ENCODE results near the gene SUPT6H.

The SUPT6H gene

DNA sequence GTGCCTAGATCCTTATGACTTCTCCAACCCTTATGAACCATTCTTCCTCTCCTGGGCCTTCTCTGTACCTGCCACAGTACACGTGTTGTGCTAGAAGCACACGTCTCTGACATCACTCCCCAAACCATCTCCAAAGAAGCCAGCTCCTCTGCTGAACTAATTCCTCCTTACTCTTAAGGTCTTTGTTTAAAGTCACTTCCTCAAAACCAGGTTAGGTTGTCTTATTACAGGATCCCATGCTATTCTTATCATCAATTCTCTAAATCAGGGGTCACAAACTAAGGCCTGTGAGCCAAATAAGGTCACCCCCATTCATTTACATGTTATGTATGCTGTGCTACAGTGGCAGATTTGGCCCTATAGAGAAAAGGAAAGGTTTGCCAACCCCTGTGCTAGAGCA, 4.0 kb downstream of the SUPT6H start:
- ChIA-PET CTCF (no interaction called here), POLR2A (interaction anchor here (0.9 to 1.2 kb wide), 2 partner anchors 9 to 45 kb away, joined by 3 to 4 read pairs; no protein-coding TSS in a partner anchor)
- no peak for TF ChIP-seq ZNF384 (IDR thresholded peaks at IDR 0.05)
- no peak for TF ChIP-seq SP1 (IDR thresholded peaks at IDR 0.05)
- no peak for TF ChIP-seq ARNT (IDR thresholded peaks at IDR 0.05)
- TF ChIP-seq, protein P1, sequence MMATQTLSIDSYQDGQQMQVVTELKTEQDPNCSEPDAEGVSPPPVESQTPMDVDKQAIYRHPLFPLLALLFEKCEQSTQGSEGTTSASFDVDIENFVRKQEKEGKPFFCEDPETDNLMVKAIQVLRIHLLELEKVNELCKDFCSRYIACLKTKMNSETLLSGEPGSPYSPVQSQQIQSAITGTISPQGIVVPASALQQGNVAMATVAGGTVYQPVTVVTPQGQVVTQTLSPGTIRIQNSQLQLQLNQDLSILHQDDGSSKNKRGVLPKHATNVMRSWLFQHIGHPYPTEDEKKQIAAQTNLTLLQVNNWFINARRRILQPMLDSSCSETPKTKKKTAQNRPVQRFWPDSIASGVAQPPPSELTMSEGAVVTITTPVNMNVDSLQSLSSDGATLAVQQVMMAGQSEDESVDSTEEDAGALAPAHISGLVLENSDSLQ (IDR thresholded peaks at IDR 0.05) = no peak
- no peak for TF ChIP-seq ELF4 (IDR thresholded peaks at IDR 0.05)
- TF ChIP-seq SUZ12 (IDR thresholded peaks at IDR 0.05) = no peak
- no peak for TF ChIP-seq NFRKB (IDR thresholded peaks at IDR 0.05)
- no peak for TF ChIP-seq L3MBTL2 (conservative IDR thresholded peaks at IDR 0.05)
- no peak for TF ChIP-seq FOXA1 (IDR thresholded peaks at IDR 0.05)
- no peak for TF ChIP-seq LEF1 (IDR thresholded peaks at IDR 0.05; ENCODE audit: borderline replicate concordance)
- no peak for TF ChIP-seq HDGF (IDR thresholded peaks at IDR 0.05; ENCODE audit: borderline replicate concordance)
- no peak for DNase-seq (ENCODE audit: extremely low spot score)

DNA sequence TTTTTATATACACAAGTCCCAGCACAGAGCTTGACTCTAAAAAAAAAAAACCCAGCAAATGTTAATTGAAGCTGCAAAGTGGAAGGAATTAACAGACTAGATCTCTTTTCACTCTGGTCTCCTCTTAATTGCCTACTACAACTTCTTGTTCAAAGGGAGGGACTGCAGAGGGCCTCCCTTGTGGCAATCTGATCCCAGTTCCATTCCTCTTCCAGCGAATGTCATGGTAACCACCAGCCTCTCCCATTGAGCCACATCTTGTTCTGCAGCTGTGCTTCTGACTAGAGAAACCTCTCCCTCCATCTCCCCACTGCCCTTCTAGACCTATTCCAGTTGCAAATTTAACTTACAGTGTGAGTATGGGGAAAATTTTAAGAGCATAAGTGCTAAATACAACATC, 5.9 kb downstream of the SUPT6H start:
- ChIA-PET POLR2A (interaction anchor here (1.5 to 1.8 kb wide), 3 partner anchors 23 to 52 kb away, joined by 4 to 8 read pairs (median 5); partner anchors contain the start of genes BLTP2, PROCA1 and RPL23A), CTCF (no interaction called here)
- TF ChIP-seq SP1 (IDR thresholded peaks at IDR 0.05) = no peak
- TF ChIP-seq ELF4 (IDR thresholded peaks at IDR 0.05) = no peak
- TF ChIP-seq BHLHE40 (IDR thresholded peaks at IDR 0.05; ENCODE audit: borderline replicate concordance) = no peak
- no peak for TF ChIP-seq FOXK2 (IDR thresholded peaks at IDR 0.05)
- TF ChIP-seq SUZ12 (IDR thresholded peaks at IDR 0.05) = no peak
- TF ChIP-seq TARDBP (IDR thresholded peaks at IDR 0.05) = no peak
- TF ChIP-seq, protein P1 (IDR thresholded peaks at IDR 0.05) = no peak
- no peak for TF ChIP-seq FOXA1 (IDR thresholded peaks at IDR 0.05)
- TF ChIP-seq L3MBTL2 (conservative IDR thresholded peaks at IDR 0.05) = no peak
- TF ChIP-seq FOXM1 (IDR thresholded peaks at IDR 0.05; ENCODE audit: borderline replicate concordance) = no peak
- TF ChIP-seq ZNF384 (IDR thresholded peaks at IDR 0.05) = no peak
- TF ChIP-seq CTBP1 (IDR thresholded peaks at IDR 0.05; ENCODE audit: borderline replicate concordance) = no peak
- no peak for TF ChIP-seq LEF1 (IDR thresholded peaks at IDR 0.05; ENCODE audit: borderline replicate concordance)
- no peak for TF ChIP-seq ARNT (IDR thresholded peaks at IDR 0.05)
- no peak for TF ChIP-seq HDGF (IDR thresholded peaks at IDR 0.05; ENCODE audit: borderline replicate concordance)
- TF ChIP-seq NFRKB (IDR thresholded peaks at IDR 0.05) = no peak
- DNase-seq (ENCODE audit: extremely low spot score) = no peak

DNA sequence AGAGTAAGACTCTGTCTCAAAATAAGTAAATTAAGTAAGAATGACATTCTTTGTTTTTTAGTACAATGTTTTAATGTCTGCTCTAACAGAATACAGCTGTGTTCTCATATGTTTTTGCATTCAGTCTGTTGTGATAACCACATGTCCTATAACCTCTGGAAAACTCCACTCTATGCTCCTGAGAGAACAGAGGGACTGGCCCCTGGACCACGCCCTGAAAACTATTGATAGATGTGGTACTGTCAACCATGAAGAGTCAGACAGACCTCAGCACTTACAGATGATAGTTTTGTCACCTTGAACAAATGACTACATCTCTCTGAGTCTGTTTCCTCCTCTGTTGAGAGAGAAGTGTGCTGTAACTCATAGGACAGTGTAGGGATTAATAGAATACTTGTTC, 7.9 kb downstream of the SUPT6H start:
- DNase-seq (ENCODE audit: extremely low spot score) = no peak
- POLR2A ChIA-PET = no interaction called here
- TF ChIP-seq FOXK2 (IDR thresholded peaks at IDR 0.05) (no peak), L3MBTL2 (conservative IDR thresholded peaks at IDR 0.05) (no peak), CTBP1 (IDR thresholded peaks at IDR 0.05; ENCODE audit: borderline replicate concordance) (no peak), SP1 (IDR thresholded peaks at IDR 0.05) (no peak)
- CTCF ChIA-PET = no interaction called here

DNA sequence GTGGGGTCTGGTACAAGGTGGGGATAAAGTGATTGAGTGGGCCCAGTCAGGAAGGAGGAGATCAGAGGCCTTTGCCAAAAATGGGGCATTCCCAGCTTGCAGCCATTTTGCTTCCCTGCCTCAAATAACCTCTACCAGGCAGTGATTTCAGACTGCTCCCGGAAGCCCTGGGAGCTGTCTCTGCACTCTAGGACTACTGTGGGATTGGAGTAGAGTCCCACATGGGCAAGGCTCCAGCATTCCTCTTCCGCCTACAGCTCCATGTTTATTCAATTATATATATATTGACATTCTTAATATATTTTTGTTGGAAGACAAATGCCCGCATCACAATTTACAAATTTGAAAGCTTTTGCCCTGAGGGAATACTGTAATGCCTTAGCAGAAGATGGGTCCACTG, 13.5 kb downstream of the SUPT6H start:
- ChIA-PET CTCF (interaction anchor here (0.6 to 0.8 kb wide), 2 partner anchors 22 to 28 kb away, joined by 3 to 4 read pairs; no protein-coding TSS in a partner anchor), POLR2A (interaction anchor here (1.1 to 1.7 kb wide), 4 partner anchors 10 to 44 kb away, joined by 3 to 5 read pairs (median 4); partner anchors contain the start of genes RPL23A, SDF2 and SUPT6H)
- DNase-seq (ENCODE audit: extremely low spot score) = no peak
- TF ChIP-seq NFRKB (IDR thresholded peaks at IDR 0.05) = no peak
- TF ChIP-seq ARNT (IDR thresholded peaks at IDR 0.05) = no peak
- no peak for TF ChIP-seq BHLHE40 (IDR thresholded peaks at IDR 0.05; ENCODE audit: borderline replicate concordance)
- TF ChIP-seq LEF1 (IDR thresholded peaks at IDR 0.05; ENCODE audit: borderline replicate concordance) = no peak
- no peak for TF ChIP-seq HDGF (IDR thresholded peaks at IDR 0.05; ENCODE audit: borderline replicate concordance)
- no peak for TF ChIP-seq CTBP1 (IDR thresholded peaks at IDR 0.05; ENCODE audit: borderline replicate concordance)
- TF ChIP-seq, protein P1 (IDR thresholded peaks at IDR 0.05) = no peak
- no peak for TF ChIP-seq L3MBTL2 (conservative IDR thresholded peaks at IDR 0.05)

DNA sequence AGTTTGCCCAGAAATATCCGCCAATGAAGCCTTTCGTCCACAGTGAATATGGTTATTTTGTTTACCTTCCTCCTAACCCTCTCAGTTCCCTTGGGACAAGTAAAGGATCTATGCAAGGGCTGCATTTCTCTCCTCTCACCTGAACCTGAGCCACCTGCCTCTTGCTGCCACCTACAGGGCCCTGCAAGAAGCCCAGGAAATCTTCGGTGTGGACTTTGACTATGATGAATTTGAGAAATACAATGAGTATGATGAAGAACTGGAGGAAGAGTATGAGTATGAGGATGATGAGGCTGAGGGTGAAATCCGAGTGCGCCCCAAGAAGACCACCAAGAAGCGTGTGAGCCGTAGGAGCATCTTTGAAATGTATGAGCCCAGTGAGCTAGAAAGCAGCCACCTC, 14.0 kb downstream of the SUPT6H start:
- ChIA-PET POLR2A (interaction anchor here (1.3 to 1.7 kb wide), 2 partner anchors 18 to 43 kb away, joined by 4 to 5 read pairs; partner anchors contain the start of gene RPL23A), CTCF (interaction anchor here (0.5 to 0.6 kb wide), 2 partner anchors 21 to 29 kb away, joined by 3 read pairs; no protein-coding TSS in a partner anchor)

More for the DNA sequence above, 14.0 kb downstream of the SUPT6H start:
- DNase-seq (ENCODE audit: extremely low spot score) = no peak
- no peak for TF ChIP-seq TARDBP (IDR thresholded peaks at IDR 0.05)
- TF ChIP-seq CTBP1 (IDR thresholded peaks at IDR 0.05; ENCODE audit: borderline replicate concordance) = no peak
- TF ChIP-seq ELF4 (IDR thresholded peaks at IDR 0.05) = no peak
- TF ChIP-seq LEF1 (IDR thresholded peaks at IDR 0.05; ENCODE audit: borderline replicate concordance) = no peak
- TF ChIP-seq FOXK2 (IDR thresholded peaks at IDR 0.05) = no peak
- no peak for TF ChIP-seq NFRKB (IDR thresholded peaks at IDR 0.05)
- TF ChIP-seq FOXM1 (IDR thresholded peaks at IDR 0.05; ENCODE audit: borderline replicate concordance) = no peak
- TF ChIP-seq, protein P1 (IDR thresholded peaks at IDR 0.05) = no peak
- TF ChIP-seq BHLHE40 (IDR thresholded peaks at IDR 0.05; ENCODE audit: borderline replicate concordance) = no peak
- no peak for TF ChIP-seq HDGF (IDR thresholded peaks at IDR 0.05; ENCODE audit: borderline replicate concordance)
- TF ChIP-seq ZNF384 (IDR thresholded peaks at IDR 0.05) = no peak
- no peak for TF ChIP-seq ARNT (IDR thresholded peaks at IDR 0.05)
- TF ChIP-seq SUZ12 (IDR thresholded peaks at IDR 0.05) = no peak
- TF ChIP-seq L3MBTL2 (conservative IDR thresholded peaks at IDR 0.05) = no peak
- no peak for TF ChIP-seq FOXA1 (IDR thresholded peaks at IDR 0.05)
